HG02623 (cell line): ENCODE results near the gene IL27RA.

ENCODE experiments used
- ATAC-seq: cut with Tn5 transposase; IDR thresholded peaks from one replicate; pipeline ENCODE4 v1.9.1; 2021; ENCODE audit warnings: moderate library complexity; ENCODE audit not compliant: unreplicated experiment

Gene IL27RA

GRCh38 chr19:14056741-14057356 is 25.3 kb downstream of the IL27RA start:
- no peak for ATAC-seq

- ATAC-seq = no peak
Measured at GRCh38 chr19:14058182-14059092, 26.9 kb downstream of the IL27RA start.

GRCh38 chr19:14059093-14059480 is 27.5 kb downstream of the IL27RA start:
- ATAC-seq = no peak

- no peak for ATAC-seq
Measured at GRCh38 chr19:14059652-14060155, 28.1 kb downstream of the IL27RA start.

- no peak for ATAC-seq
Measured at GRCh38 chr19:14061081-14061749, 29.7 kb downstream of the IL27RA start.

GRCh38 chr19:14061751-14062557 is 30.4 kb downstream of the IL27RA start, which contains the start of gene PALM3:
PALM3 (minus strand) TSS chr19:14062076; CDS start chr19:14061980, 96 bp downstream.
- no peak for ATAC-seq

- ATAC-seq = no peak
Measured at GRCh38 chr19:14062558-14062855, 30.9 kb downstream of the IL27RA start.

GRCh38 chr19:14063105-14063504 is 31.5 kb downstream of the IL27RA start:
- no peak for ATAC-seq

- no peak for ATAC-seq
Measured at GRCh38 chr19:14066134-14066533, 34.6 kb downstream of the IL27RA start.

- no peak for ATAC-seq
Measured at GRCh38 chr19:14070268-14071050, 38.9 kb downstream of the IL27RA start.

GRCh38 chr19:14072535-14073260 is 41.1 kb downstream of the IL27RA start, which contains the start of gene MISP3:
MISP3 (plus strand) TSS chr19:14072786; CDS start chr19:14073310, 524 bp downstream.
- ATAC-seq = no peak

GRCh38 chr19:14073261-14073924 is 41.8 kb downstream of the IL27RA start:
- ATAC-seq = peak; percentile 51

GRCh38 chr19:14073925-14074838 is 42.6 kb downstream of the IL27RA start:
- no peak for ATAC-seq

- no peak for ATAC-seq
Measured at GRCh38 chr19:14078411-14078810, 46.8 kb downstream of the IL27RA start.

- peak; percentile 85 for ATAC-seq
Measured at GRCh38 chr19:14080887-14081796, 49.6 kb downstream of the IL27RA start.

- ATAC-seq = no peak
Measured at GRCh38 chr19:14081797-14082674, 50.5 kb downstream of the IL27RA start.
